Esophagus muscularis mucosa (tissue), 4 donors: ENCODE data around the gene LILRA6.

ENCODE experiments used
- CTCF ChIP-seq, 3 experiments: fragments of 200-600 bp in 2 of 3; fragments of 450-650 bp in 1 of 3; sonication (generic) in 2 of 3; IDR thresholded peaks; one replicate each; pipeline ENCODE4 v1.5.1; 2017 to 2019; ENCODE audit warnings: antibody characterized with exemption in 3 of 3, mild to moderate bottlenecking in 2 of 3, moderate library complexity in 1 of 3
- EP300 ChIP-seq: sonication (generic); formaldehyde crosslinking; IDR thresholded peaks from one replicate; pipeline ENCODE4 v1.6.1; 2017; ENCODE audit warnings: antibody characterized with exemption
- POLR2A ChIP-seq: fragments of 450-650 bp; IDR thresholded peaks from one replicate; pipeline ENCODE4 v1.6.1; 2017; ENCODE audit warnings: antibody characterized with exemption, moderate library complexity, mild to moderate bottlenecking, low read depth
- POLR2AphosphoS5 ChIP-seq, 2 donors: sonication (generic); formaldehyde crosslinking; IDR thresholded peaks; one replicate each; pipeline ENCODE4 v1.6.1; 2017; ENCODE audit warnings: antibody characterized with exemption in 2 of 2

GRCh38 chr19:54252845-54253244 is 10.3 kb upstream of the LILRA6 start:
- TF ChIP-seq EP300 (no peak), CTCF (IDR thresholded peaks at IDR 0.05) (no peak), POLR2A (no peak), POLR2AphosphoS5 (IDR thresholded peaks at IDR 0.05) (no peak)
